HG03565 (cell line): ENCODE results near the gene ZNF683.
"Not testable (repeated sequence)": the region's sequence is repeated elsewhere in the genome, so short reads cannot be mapped to it uniquely, and the experiment has no call there.

Experiments used
- ATAC-seq: cut with Tn5 transposase; IDR thresholded peaks from one replicate; pipeline ENCODE4 v1.9.1; 2021; ENCODE audit warnings: mild to moderate bottlenecking, moderate library complexity; ENCODE audit not compliant: unreplicated experiment

The ZNF683 gene

GRCh38 chr1:26372611-26373010 is at the start of gene ZNF683:
Gene ZNF683 (minus strand): TSS chr1:26372750. CDS start chr1:26368571, 4,179 bp downstream.
- not testable (repeated sequence) for ATAC-seq

GRCh38 chr1:26419494-26419893 is 46.9 kb upstream of the ZNF683 start:
- ATAC-seq = no peak

- no peak for ATAC-seq
These were observed 46.4 kb upstream of the ZNF683 start for GRCh38 chr1:26418865-26419349.

GRCh38 chr1:26417111-26417759 is 44.7 kb upstream of the ZNF683 start:
- ATAC-seq = peak; percentile 54

- no peak for ATAC-seq
These were observed 40.5 kb upstream of the ZNF683 start for GRCh38 chr1:26413031-26413430.

GRCh38 chr1:26412180-26412840 is 39.8 kb upstream of the ZNF683 start:
- no peak for ATAC-seq

- no peak for ATAC-seq
These were observed 39.1 kb upstream of the ZNF683 start for GRCh38 chr1:26411624-26412074.

- no peak for ATAC-seq
These were observed 38.4 kb upstream of the ZNF683 start, which contains the start of gene LIN28A for GRCh38 chr1:26410706-26411623. Gene LIN28A (plus strand): TSS chr1:26410817. CDS start chr1:26410892, 75 bp downstream.

GRCh38 chr1:26409191-26409807 is 36.7 kb upstream of the ZNF683 start:
- no peak for ATAC-seq

- no peak for ATAC-seq
These were observed 36.1 kb upstream of the ZNF683 start for GRCh38 chr1:26408604-26409003.

GRCh38 chr1:26405281-26405915 is 32.8 kb upstream of the ZNF683 start:
- no peak for ATAC-seq

- no peak for ATAC-seq
These were observed 32.1 kb upstream of the ZNF683 start for GRCh38 chr1:26404641-26405040.

- ATAC-seq = no peak
These were observed 31.1 kb upstream of the ZNF683 start for GRCh38 chr1:26403656-26404055.

- no peak for ATAC-seq
These were observed 29.3 kb upstream of the ZNF683 start for GRCh38 chr1:26401891-26402290.

- no peak for ATAC-seq
These were observed 26.5 kb upstream of the ZNF683 start for GRCh38 chr1:26399034-26399433.

- ATAC-seq = no peak
These were observed 23.2 kb upstream of the ZNF683 start for GRCh38 chr1:26395754-26396153.

- ATAC-seq = no peak
These were observed 18.9 kb upstream of the ZNF683 start for GRCh38 chr1:26391450-26391849.

GRCh38 chr1:26389604-26390247 is 17.2 kb upstream of the ZNF683 start:
- ATAC-seq = no peak

- no peak for ATAC-seq
These were observed 16.4 kb upstream of the ZNF683 start for GRCh38 chr1:26388791-26389445.
